Mucosa of descending colon (tissue), 3 donors: Measurements from ENCODE around the gene CEMIP. TPM values are rescaled to one million over a fixed set of nuclear protein-coding genes. Genes with fewer than 3 reads are reported as not detected.

ENCODE experiments used
- ATAC-seq: fragments of 200-7000 bp; cut with Tn5 transposase; one replicate; pipeline ENCODE4 v1.9.1; 2020; ENCODE audit warnings: mild to moderate bottlenecking, moderate library complexity
- DNase-seq, 3 donors: peaks; one replicate each; pipeline ENCODE4 v3.0.0-alpha.2; 2020
- H3K36me3 ChIP-seq: fragments of 200-600 bp; one replicate; pipeline ENCODE4 v1.8.0; 2021; ENCODE audit warnings: low read depth, mild to moderate bottlenecking
- H3K4me1 ChIP-seq: fragments of 200-600 bp; one replicate; pipeline ENCODE4 v1.8.0; 2021; ENCODE audit warnings: low read depth, mild to moderate bottlenecking
- H3K4me3 ChIP-seq: fragments of 200-600 bp; one replicate; pipeline ENCODE4 v1.8.0; 2021; ENCODE audit warnings: mild to moderate bottlenecking
- H3K9me3 ChIP-seq: fragments of 200-600 bp; one replicate; pipeline ENCODE4 v1.8.0; 2021; ENCODE audit warnings: mild to moderate bottlenecking
- CTCF ChIP-seq: fragments of 200-600 bp; IDR thresholded peaks from one replicate; pipeline ENCODE4 v1.8.0; 2022; ENCODE audit warnings: antibody characterized with exemption, mild to moderate bottlenecking
- intact Hi-C, 2 donors: fragments of 100-400 bp; cut with DNase I in 1 of 2; cut with micrococcal nuclease in 1 of 2; formaldehyde crosslinking; loops; one replicate each; pipeline versions ENCODE4 v1.11.0 to v1.11.1; 2022; cut with DNase I, micrococcal nuclease
- long read RNA-seq, 2 donors: library from polyadenylated mRNA; unstranded; transcript quantifications; one replicate each; pipeline ENCODE4 v2.0.0, GENCODE V29; 2019 to 2021
- total RNA-seq, 3 donors: library from RNA; stranded (reverse); fragmentation: NEBNext Ultra II Directional in 2 of 3; extraction: Animal tissue kit (Norgen Biotek cat#: 25700) in 2 of 3; gene quantifications; one replicate each; pipeline versions ENCODE4 v1.2.1 to v1.2.4, GENCODE V29; 2021 to 2023
- donor health status: DM: no; HTN: no; CAD: no; lungs with moderate emphysema.
- donor health status: DM: no; HTN: no; CAD: no.
- donor health status: DM: no; HTN: yes; CAD: no.

The CEMIP gene
- total RNA-seq = 1 to 10 TPM in 2 of 3 donors, under 1 TPM in 1; 0.63 to 2.2 (median 1.4) TPM
- long read RNA-seq, donor 1, partial matches to known transcripts = 0 of 1 reads
- long read RNA-seq, donor 1, other reads (novel, unspliced or antisense) = 1 of 1 reads
- long read RNA-seq, donor 2, partial matches to known transcripts = 0 of 1 reads
- long read RNA-seq, donor 2, other reads (novel, unspliced or antisense) = 1 of 1 reads

GRCh38 chr15:80778964-80779657 is at the start of gene CEMIP:
Gene CEMIP, plus strand, starts transcription at chr15:80779370. Its CDS starts 94,510 bp downstream, at chr15:80873880.
- peak; percentile 75 to 90 (median 84) for DNase-seq
- ATAC-seq = peak; percentile 83
- intact Hi-C loops = loop anchor here (5.0 kb wide), 2 partner anchors 193 to 212 kb away; no protein-coding TSS in a partner anchor
- H3K36me3 ChIP-seq = no peaks in the 10 kb centered on the region
- H3K9me3 ChIP-seq = no peaks in the 10 kb centered on the region
- H3K4me3 ChIP-seq = no peak within 1 kb of the TSS
- peaks cover 19% of the 10 kb centered on the region for H3K4me1 ChIP-seq
- TF ChIP-seq CTCF = peak; percentile 75

GRCh38 chr15:80730387-80730786 is 48.8 kb upstream of the CEMIP start:
- intact Hi-C loops = no loop called here
- ATAC-seq = no peak

GRCh38 chr15:80730926-80731325 is 48.2 kb upstream of the CEMIP start:
- Histone ChIP-seq H3K36me3 (no peaks in the 10 kb centered on the region), H3K4me1 (no peaks in the 10 kb centered on the region), H3K4me3 (no peak overlapping the region), H3K9me3 (no peaks in the 10 kb centered on the region)
- intact Hi-C loops = no loop called here
- no peak for TF ChIP-seq CTCF
- ATAC-seq (no peak), DNase-seq (no peak)

More at GRCh38 chr15:80730387-80730786, 48.8 kb upstream of the CEMIP start:
- TF ChIP-seq CTCF = no peak
- Histone ChIP-seq H3K4me3 (no peak overlapping the region), H3K4me1 (no peaks in the 10 kb centered on the region), H3K9me3 (no peaks in the 10 kb centered on the region), H3K36me3 (no peaks in the 10 kb centered on the region)
- DNase-seq = no peak

GRCh38 chr15:80732167-80732566 is 47.0 kb upstream of the CEMIP start:
- intact Hi-C loops = no loop called here
- ATAC-seq = no peak
- Histone ChIP-seq H3K36me3 (no peaks in the 10 kb centered on the region), H3K9me3 (no peaks in the 10 kb centered on the region), H3K4me1 (no peaks in the 10 kb centered on the region), H3K4me3 (no peak overlapping the region)
- DNase-seq = no peak
- TF ChIP-seq CTCF = no peak

- H3K9me3 ChIP-seq = no peaks in the 10 kb centered on the region
- TF ChIP-seq CTCF = no peak
- ATAC-seq (peak; percentile 8), DNase-seq (no peak)
- H3K4me1 ChIP-seq = no peaks in the 10 kb centered on the region
- intact Hi-C loops = no loop called here
- no peaks in the 10 kb centered on the region for H3K36me3 ChIP-seq
- H3K4me3 ChIP-seq = no peak overlapping the region
These were observed 46.4 kb upstream of the CEMIP start for GRCh38 chr15:80732818-80733217.
